Keratinocyte (primary cell): ENCODE results near the gene ARHGAP19.

ENCODE experiments used
- EZH2 ChIP-seq: IDR thresholded peaks from one replicate; pipeline ENCODE4 v1.6.1; 2012; ENCODE audit warnings: inconsistent platforms, mild to moderate bottlenecking, low read length, moderate library complexity
- TF ChIP-seq, protein P1 (sequence below), 3 experiments: IDR thresholded peaks in 1 of 3; conservative IDR thresholded peaks in 1 of 3; optimal IDR thresholded peaks in 1 of 3; 2 replicates in 2 of 3; 3 replicates in 1 of 3; pipeline versions ENCODE3 to v1.5.1; 2011; ENCODE audit warnings: low read length in 3 of 3, mild to moderate bottlenecking in 3 of 3, moderate library complexity in 2 of 3, control low read depth in 1 of 3, inconsistent platforms in 1 of 3; ENCODE audit not compliant: insufficient read depth in 2 of 3; ENCODE audit errors: extremely low read depth in 1 of 3

DNA sequence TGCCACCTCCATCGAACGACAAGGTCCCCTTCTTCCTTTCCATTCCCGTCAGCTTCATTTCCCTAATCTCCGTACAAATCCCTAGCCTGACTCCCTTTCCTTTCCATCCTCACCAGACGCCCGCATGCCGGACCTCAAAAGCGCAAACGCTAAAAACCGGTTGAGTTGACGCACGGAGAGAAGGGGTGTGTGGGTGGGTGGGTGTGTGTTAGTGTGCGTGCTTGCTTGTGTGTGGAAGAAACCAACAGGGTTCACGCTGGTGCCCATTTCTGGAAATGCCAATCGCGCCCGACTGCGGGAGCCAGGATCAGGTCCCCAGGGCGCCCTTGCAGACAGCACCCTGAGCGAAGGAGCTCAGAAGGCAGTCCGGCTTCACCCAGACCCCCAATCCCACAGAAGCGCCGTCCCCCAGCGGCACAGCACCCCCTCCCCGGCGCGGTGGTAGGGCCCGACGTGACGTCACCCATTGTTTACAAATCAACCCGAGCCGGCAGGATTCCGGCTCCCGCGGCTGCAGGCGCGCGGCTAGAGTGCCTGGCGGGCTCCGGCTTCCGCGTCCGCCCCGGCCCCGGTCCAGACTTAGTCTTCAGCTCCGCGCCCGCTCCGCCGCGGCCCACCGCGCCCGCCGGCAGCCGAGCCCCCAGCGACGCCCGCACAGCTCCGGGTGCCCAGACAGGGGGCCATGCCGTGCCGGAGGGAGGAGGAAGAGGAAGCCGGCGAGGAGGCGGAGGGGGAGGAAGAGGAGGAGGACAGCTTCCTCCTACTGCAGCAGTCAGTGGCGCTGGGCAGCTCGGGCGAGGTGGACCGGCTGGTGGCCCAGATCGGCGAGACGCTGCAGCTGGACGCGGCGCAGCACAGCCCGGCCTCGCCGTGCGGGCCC, 26.6 kb upstream of the ARHGAP19 start, which contains the start of gene FRAT1:
- TF ChIP-seq, protein P1, sequence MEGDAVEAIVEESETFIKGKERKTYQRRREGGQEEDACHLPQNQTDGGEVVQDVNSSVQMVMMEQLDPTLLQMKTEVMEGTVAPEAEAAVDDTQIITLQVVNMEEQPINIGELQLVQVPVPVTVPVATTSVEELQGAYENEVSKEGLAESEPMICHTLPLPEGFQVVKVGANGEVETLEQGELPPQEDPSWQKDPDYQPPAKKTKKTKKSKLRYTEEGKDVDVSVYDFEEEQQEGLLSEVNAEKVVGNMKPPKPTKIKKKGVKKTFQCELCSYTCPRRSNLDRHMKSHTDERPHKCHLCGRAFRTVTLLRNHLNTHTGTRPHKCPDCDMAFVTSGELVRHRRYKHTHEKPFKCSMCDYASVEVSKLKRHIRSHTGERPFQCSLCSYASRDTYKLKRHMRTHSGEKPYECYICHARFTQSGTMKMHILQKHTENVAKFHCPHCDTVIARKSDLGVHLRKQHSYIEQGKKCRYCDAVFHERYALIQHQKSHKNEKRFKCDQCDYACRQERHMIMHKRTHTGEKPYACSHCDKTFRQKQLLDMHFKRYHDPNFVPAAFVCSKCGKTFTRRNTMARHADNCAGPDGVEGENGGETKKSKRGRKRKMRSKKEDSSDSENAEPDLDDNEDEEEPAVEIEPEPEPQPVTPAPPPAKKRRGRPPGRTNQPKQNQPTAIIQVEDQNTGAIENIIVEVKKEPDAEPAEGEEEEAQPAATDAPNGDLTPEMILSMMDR (optimal IDR thresholded peaks at IDR 0.05 in 1 of 3, IDR thresholded peaks at IDR 0.05 in 1 of 3, conservative IDR thresholded peaks at IDR 0.05 in 1 of 3; ENCODE audit: extremely low read depth in 1 of 3, insufficient read depth in 2 of 3, low read length in 3 of 3): no peak
- TF ChIP-seq EZH2: no peak
